Spleen (tissue), 7 donors: Measurements from ENCODE around the gene PRODH2.

ENCODE experiments used
- POLR2AphosphoS5 ChIP-seq, 3 donors: sonication (generic); formaldehyde crosslinking; IDR thresholded peaks; one replicate each; pipeline ENCODE4 v1.5.1; 2017; ENCODE audit warnings: antibody characterized with exemption in 3 of 3
- TF ChIP-seq, protein P1 (sequence below), 11 experiments: fragments of 200-600 bp in 7 of 11; fragments of 450-650 bp in 4 of 11; sonication (generic) in 4 of 11; IDR thresholded peaks in 8 of 11; conservative IDR thresholded peaks in 3 of 11; 1 replicate in 7 of 11; 2 replicates in 4 of 11; pipeline versions ENCODE4 v1.4.0 to v1.8.0; 2016 to 2021; ENCODE audit warnings: antibody characterized with exemption in 11 of 11, inconsistent platforms in 4 of 11, mild to moderate bottlenecking in 1 of 11
- donor health status: DM: no; HTN: no; CAD: no; lungs with moderate emphysema.
- donor health status: DM: no; HTN: no; CAD: no.
- donor health status: DM: no; HTN: no; CAD: no.

DNA sequence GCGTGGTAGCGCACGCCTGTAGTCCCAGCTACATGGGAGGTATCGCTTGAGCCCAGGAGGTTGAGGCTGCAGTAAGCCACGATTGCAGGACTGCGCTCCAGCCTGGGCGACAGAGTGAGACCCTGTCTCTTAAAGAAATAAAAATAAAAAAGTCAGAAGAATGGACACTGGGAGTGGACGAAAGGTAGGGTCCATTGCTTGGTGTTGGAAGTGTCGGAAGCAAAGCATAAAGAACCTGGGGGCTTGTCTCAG, 37.7 kb downstream of the PRODH2 start:
- no peak for TF ChIP-seq POLR2AphosphoS5 (IDR thresholded peaks at IDR 0.05)
- TF ChIP-seq, protein P1, sequence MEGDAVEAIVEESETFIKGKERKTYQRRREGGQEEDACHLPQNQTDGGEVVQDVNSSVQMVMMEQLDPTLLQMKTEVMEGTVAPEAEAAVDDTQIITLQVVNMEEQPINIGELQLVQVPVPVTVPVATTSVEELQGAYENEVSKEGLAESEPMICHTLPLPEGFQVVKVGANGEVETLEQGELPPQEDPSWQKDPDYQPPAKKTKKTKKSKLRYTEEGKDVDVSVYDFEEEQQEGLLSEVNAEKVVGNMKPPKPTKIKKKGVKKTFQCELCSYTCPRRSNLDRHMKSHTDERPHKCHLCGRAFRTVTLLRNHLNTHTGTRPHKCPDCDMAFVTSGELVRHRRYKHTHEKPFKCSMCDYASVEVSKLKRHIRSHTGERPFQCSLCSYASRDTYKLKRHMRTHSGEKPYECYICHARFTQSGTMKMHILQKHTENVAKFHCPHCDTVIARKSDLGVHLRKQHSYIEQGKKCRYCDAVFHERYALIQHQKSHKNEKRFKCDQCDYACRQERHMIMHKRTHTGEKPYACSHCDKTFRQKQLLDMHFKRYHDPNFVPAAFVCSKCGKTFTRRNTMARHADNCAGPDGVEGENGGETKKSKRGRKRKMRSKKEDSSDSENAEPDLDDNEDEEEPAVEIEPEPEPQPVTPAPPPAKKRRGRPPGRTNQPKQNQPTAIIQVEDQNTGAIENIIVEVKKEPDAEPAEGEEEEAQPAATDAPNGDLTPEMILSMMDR (IDR thresholded peaks at IDR 0.05 in 8 of 11, conservative IDR thresholded peaks at IDR 0.05 in 3 of 11) = no peak
